Body of pancreas (tissue), 4 donors: ENCODE measurements around the gene SCO2. TPM values are rescaled to one million over a fixed set of nuclear protein-coding genes. Genes with fewer than 3 reads are reported as not detected.
"Not testable (repeated sequence)": the region's sequence is repeated elsewhere in the genome, so short reads cannot be mapped to it uniquely, and the experiment has no call there.

Source experiments
- ATAC-seq: fragments of 150-250 bp; one replicate; pipeline ENCODE4 v1.9.1; 2016
- DNase-seq, 4 donors: peaks; one replicate each; pipeline ENCODE4 v3.0.0-alpha.2; 2019
- H3K27ac ChIP-seq, 4 donors: fragments of 200-600 bp; sonication (generic); 1 replicate in 3 of 4; 2 replicates in 1 of 4; pipeline versions ENCODE4 v1.5.1 to v1.6.1; 2016 to 2019; ENCODE audit warnings: mild to moderate bottlenecking in 1 of 4, mixed read lengths in 1 of 4, moderate library complexity in 1 of 4
- H3K27me3 ChIP-seq, 2 donors: fragments of 200-600 bp; sonication (generic); one replicate each; pipeline ENCODE4 v1.6.0; 2016; ENCODE audit warnings: mild to moderate bottlenecking in 1 of 2
- H3K36me3 ChIP-seq, 2 donors: fragments of 200-600 bp; sonication (generic); replicated peaks in 1 of 2; 2 replicates each; pipeline ENCODE4 v1.5.1; 2016; ENCODE audit warnings: low read depth in 2 of 2; ENCODE audit not compliant: insufficient read depth in 1 of 2
- H3K4me1 ChIP-seq: fragments of 200-600 bp; sonication (generic); one replicate; pipeline ENCODE4 v1.6.0; 2016
- H3K4me3 ChIP-seq, 2 donors: fragments of 200-600 bp; sonication (generic); 1 replicate in 1 of 2; 2 replicates in 1 of 2; pipeline ENCODE4 v1.5.1; 2016 to 2019
- H3K9me3 ChIP-seq, 3 donors: fragments of 200-600 bp; sonication (generic); 1 replicate in 2 of 3; 2 replicates in 1 of 3; pipeline ENCODE4 v1.5.1; 2016
- CTCF ChIP-seq, 7 experiments: fragments of 450-650 bp in 4 of 7; fragments of 200-600 bp in 3 of 7; sonication (generic) in 3 of 7; IDR thresholded peaks; one replicate each; pipeline ENCODE4 v1.5.1; 2016 to 2019; ENCODE audit warnings: antibody characterized with exemption in 7 of 7
- POLR2A ChIP-seq, 3 donors: fragments of 450-650 bp; IDR thresholded peaks; one replicate each; pipeline ENCODE4 v1.6.1; 2016; ENCODE audit warnings: antibody characterized with exemption in 3 of 3, mild to moderate bottlenecking in 2 of 3
- WGBS, 2 donors: methylation state at CpG; one replicate each; pipeline ENCODE4 v1.1.5; 2017; 5-methylcytosine and 5-hydroxymethylcytosine counted together
- intact Hi-C: fragments of 100-400 bp; cut with DNase I; formaldehyde crosslinking; loops from one replicate; pipeline ENCODE4 v1.15.1; 2023
- total RNA-seq, 2 donors: library from RNA; depleted of rRNA; stranded (reverse); fragments of >200 nt; gene quantifications; one replicate each; pipeline ENCODE4 v1.1.0, GENCODE V29; 2016

SCO2 gene
- total RNA-seq, 2 donors from 2014 or later, result 1.6 TPM; not detected in 1

- Histone ChIP-seq H3K4me1 (peaks cover 23% of the 10 kb centered on the region), H3K27me3 (no peaks in the 10 kb centered on the region), H3K27ac (no peak overlapping the region), H3K36me3 (peaks cover 0 to 12% of the 10 kb centered on the region in 2 donors), H3K4me3 (no peak overlapping the region), H3K9me3 (no peaks in the 10 kb centered on the region)
- 80 to 88% methylated on average over 1 to 10 of the region's 10 CpGs for WGBS, 2 donors
- DNase-seq (no peak), ATAC-seq (no peak)
- no peak for TF ChIP-seq CTCF (IDR thresholded peaks at IDR 0.05)
- intact Hi-C loops, result no loop called here
Observed at GRCh38 chr22:50521710-50522109, 3.7 kb downstream of the SCO2 start.

GRCh38 chr22:50520826-50521453 lies 4.5 kb downstream of the SCO2 start:
- Histone ChIP-seq H3K27me3 (no peaks in the 10 kb centered on the region), H3K4me3 (no peak overlapping the region), H3K9me3 (no peaks in the 10 kb centered on the region), H3K36me3 (peaks cover 0 to 12% of the 10 kb centered on the region in 2 donors), H3K27ac (no peak overlapping the region), H3K4me1 (peaks cover 15% of the 10 kb centered on the region)
- intact Hi-C loops, result no loop called here
- WGBS, 2 donors, result 82 to 92% methylated on average over 12 to 13 of the region's 13 CpGs
- no peak for TF ChIP-seq CTCF (IDR thresholded peaks at IDR 0.05)
- no peak for TF ChIP-seq POLR2A (IDR thresholded peaks at IDR 0.05)
- ATAC-seq (no peak), DNase-seq (no peak)

- H3K4me3 ChIP-seq, DNase-seq, intact Hi-C loops, ATAC-seq, H3K27me3 ChIP-seq, H3K27ac ChIP-seq, H3K9me3 ChIP-seq: not testable (repeated sequence)
- peaks cover 0 to 12% of the 10 kb centered on the region in 2 donors for H3K36me3 ChIP-seq
- 93 to 98% methylated on average over 8 of the region's 8 CpGs for WGBS, 2 donors
- peaks cover 15% of the 10 kb centered on the region for H3K4me1 ChIP-seq
Observed at GRCh38 chr22:50520184-50520583, 5.2 kb downstream of the SCO2 start.

GRCh38 chr22:50519151-50519550 lies 6.2 kb downstream of the SCO2 start:
- TF ChIP-seq POLR2A (IDR thresholded peaks at IDR 0.05) (no peak), CTCF (IDR thresholded peaks at IDR 0.05) (no peak)
- no peak overlapping the region for H3K4me3 ChIP-seq

GRCh38 chr22:50518606-50519005 lies 6.8 kb downstream of the SCO2 start:
- no peaks in the 10 kb centered on the region for H3K9me3 ChIP-seq
- WGBS, 2 donors, result 93% methylated on average over 7 of the region's 7 CpGs; no CpG with 5 or more reads in 1 of the 2 donors
- ATAC-seq (no peak), DNase-seq (no peak)
- no peak overlapping the region for H3K4me3 ChIP-seq
- H3K27me3 ChIP-seq, result no peaks in the 10 kb centered on the region
- H3K36me3 ChIP-seq, result peaks cover 0 to 12% of the 10 kb centered on the region in 2 donors
- H3K27ac ChIP-seq, result no peak overlapping the region
- no peaks in the 10 kb centered on the region for H3K4me1 ChIP-seq
- no peak for TF ChIP-seq CTCF (IDR thresholded peaks at IDR 0.05)
- no peak for TF ChIP-seq POLR2A (IDR thresholded peaks at IDR 0.05)
- intact Hi-C loops, result no loop called here

More at GRCh38 chr22:50519151-50519550, 6.2 kb downstream of the SCO2 start:
- no peaks in the 10 kb centered on the region for H3K9me3 ChIP-seq
- no peaks in the 10 kb centered on the region for H3K27me3 ChIP-seq
- intact Hi-C loops, result no loop called here
- no peak overlapping the region for H3K27ac ChIP-seq
- ATAC-seq, result no peak
- peaks cover 0 to 12% of the 10 kb centered on the region in 2 donors for H3K36me3 ChIP-seq
- peaks cover 4% of the 10 kb centered on the region for H3K4me1 ChIP-seq
- no peak for DNase-seq
- 96 to 100% methylated on average over 1 to 8 of the region's 8 CpGs for WGBS, 2 donors
